Panc1 (cell line): Measurements from ENCODE around the gene MTUS2. TPM values are rescaled to one million over a fixed set of nuclear protein-coding genes. Genes with fewer than 3 reads are reported as not detected.

Experiments used
- ATAC-seq: fragments of 200-7000 bp; cut with Tn5 transposase; 2 replicates; pipeline ENCODE4 v1.9.1; 2020; ENCODE audit warnings: mild to moderate bottlenecking, moderate library complexity
- BruUV-seq: library from RNA; stranded (reverse); fragments of 400-500 nt; replicated peaks from 2 replicates; lab custom pipeline; 2021; lab: Mats Ljungman, UMichigan
- CTCF ChIA-PET: fragments of 300-600 bp; sonication (Branson Sonifier 250); formaldehyde crosslinking; loops from one replicate; lab custom pipeline; 2022; ENCODE audit warnings: antibody characterized with exemption; lab: Charles Lee
- POLR2A ChIA-PET: fragments of 300-600 bp; sonication (Branson Sonifier 250); formaldehyde crosslinking; loops from one replicate; lab custom pipeline; 2022; ENCODE audit warnings: antibody characterized with exemption; lab: Charles Lee
- DNase-seq: peaks from one replicate; pipeline ENCODE4 v3.0.0-alpha.2; 2010; ENCODE audit warnings: low read depth, low spot score
- H3K27ac ChIP-seq: 2 replicates; pipeline ENCODE4 v1.5.1; 2011; ENCODE audit warnings: mild to moderate bottlenecking, low read length, inconsistent platforms
- H3K27me3 ChIP-seq: fragments of 200-500 bp; sonication (Bioruptor generic); 2 replicates; pipeline ENCODE4 v1.6.0; 2014; ENCODE audit warnings: low read length, inconsistent platforms; ENCODE audit not compliant: control insufficient read depth, insufficient read depth
- H3K36me3 ChIP-seq: fragments of 200-500 bp; sonication (Bioruptor generic); 2 replicates; pipeline ENCODE4 v1.5.1; 2014; ENCODE audit warnings: inconsistent platforms, mild to moderate bottlenecking, low read length, moderate library complexity; ENCODE audit not compliant: control insufficient read depth, insufficient read depth
- H3K4me1 ChIP-seq: 2 replicates; pipeline ENCODE4 v1.5.1; 2011; ENCODE audit warnings: inconsistent platforms, mild to moderate bottlenecking, low read length, moderate library complexity; ENCODE audit not compliant: control insufficient read depth, insufficient read depth
- H3K4me3 ChIP-seq, 2 experiments: 2 replicates each; pipeline ENCODE4 v1.5.1; 2011 to 2012; ENCODE audit warnings: low read depth in 2 of 2, low read length in 2 of 2, mild to moderate bottlenecking in 2 of 2, inconsistent platforms in 1 of 2, moderate library complexity in 1 of 2
- H3K9me3 ChIP-seq: fragments of 200-500 bp; sonication (Bioruptor generic); 2 replicates; pipeline ENCODE4 v1.5.1; 2014; ENCODE audit warnings: low read depth, mild to moderate bottlenecking, inconsistent platforms, low read length, moderate library complexity; ENCODE audit not compliant: control insufficient read depth, insufficient read depth
- CTCF ChIP-seq: fragments of 450-650 bp; IDR thresholded peaks from 2 replicates; pipeline ENCODE4 v1.5.1; 2017; ENCODE audit warnings: mild to moderate bottlenecking
- POLR2AphosphoS5 ChIP-seq: IDR thresholded peaks from 2 replicates; pipeline ENCODE4 v1.6.1; 2012; ENCODE audit warnings: mild to moderate bottlenecking, low read depth, low read length, moderate library complexity
- REST ChIP-seq, 2 experiments: IDR thresholded peaks; 2 replicates each; pipeline ENCODE4 v1.6.1; 2011 to 2012; ENCODE audit warnings: low read depth in 2 of 2, control low read depth in 1 of 2, low read length in 1 of 2, mild to moderate bottlenecking in 1 of 2, moderate library complexity in 1 of 2; ENCODE audit not compliant: insufficient read depth in 1 of 2
- SIN3A ChIP-seq: IDR thresholded peaks from 2 replicates; pipeline ENCODE4 v1.6.1; 2012; ENCODE audit warnings: low read depth, mild to moderate bottlenecking, low read length, moderate library complexity, borderline replicate concordance; ENCODE audit not compliant: insufficient read depth
- TCF7L2 ChIP-seq: IDR thresholded peaks from 2 replicates; pipeline ENCODE4 v1.6.1; 2011; ENCODE audit warnings: mild to moderate bottlenecking, low read depth, low read length, inconsistent platforms
- in situ Hi-C: cut with HindIII; loops from 2 replicates; pipeline ENCODE4 v1.10.0; 2016; ENCODE audit warnings: low sequenced_read_pairs, low pct_unique_long_range_greater_than_20kb
- intact Hi-C: fragments of 100-400 bp; cut with micrococcal nuclease; formaldehyde crosslinking; loops from one replicate; pipeline ENCODE4 v1.10.0; 2022; ENCODE audit not compliant: unreplicated experiment
- total RNA-seq: library from RNA; stranded (reverse); gene quantifications from one replicate; pipeline ENCODE4 v1.2.1, GENCODE V29; 2021; ENCODE audit not compliant: unreplicated experiment

The MTUS2 gene
- total RNA-seq, 1 experiment from 2014 or later = 0.05 TPM

- no peak overlapping the region for H3K4me3 ChIP-seq
- H3K36me3 ChIP-seq = no peaks in the 10 kb centered on the region
- ATAC-seq (no peak), DNase-seq (no peak)
- in situ Hi-C loops = no loop called here
- TF ChIP-seq SIN3A = no peak
- TF ChIP-seq CTCF = no peak
- TF ChIP-seq POLR2AphosphoS5 = no peak
- TF ChIP-seq REST (IDR thresholded peaks at IDR 0.05; ENCODE audit: insufficient read depth in 1 of 2, low read depth in 2 of 2, low read length in 1 of 2) = no peak
- TF ChIP-seq TCF7L2 = no peak
- CTCF ChIA-PET = no interaction called here
- intact Hi-C loops = no loop called here
- no peak overlapping the region for H3K27ac ChIP-seq
- H3K9me3 ChIP-seq = no peaks in the 10 kb centered on the region
- H3K4me1 ChIP-seq = no peaks in the 10 kb centered on the region
- no peaks in the 10 kb centered on the region; the same call in 1 of the 2 replicates for H3K27me3 ChIP-seq
- POLR2A ChIA-PET = no interaction called here
- BruUV-seq = no TSS peak
Observed at GRCh38 chr13:29255567-29255966, 435.4 kb downstream of the MTUS2 start.

GRCh38 chr13:29260684-29261083 lies 440.5 kb downstream of the MTUS2 start:
- in situ Hi-C loops (no loop called here), intact Hi-C loops (no loop called here)
- no peak for ATAC-seq
- Histone ChIP-seq H3K27ac (no peak overlapping the region), H3K4me3 (no peak overlapping the region), H3K36me3 (no peaks in the 10 kb centered on the region), H3K9me3 (no peaks in the 10 kb centered on the region), H3K4me1 (no peaks in the 10 kb centered on the region), H3K27me3 (no peaks in the 10 kb centered on the region; the same call in 1 of the 2 replicates)
- POLR2A ChIA-PET = no interaction called here
- BruUV-seq = no TSS peak
- CTCF ChIA-PET = no interaction called here
- DNase-seq = no peak
- TF ChIP-seq REST (IDR thresholded peaks at IDR 0.05; ENCODE audit: insufficient read depth in 1 of 2, low read depth in 2 of 2, low read length in 1 of 2) (no peak), CTCF (peak; percentile 29), SIN3A (no peak)
